Smooth muscle cell (in vitro differentiated cells): ENCODE measurements around the gene ROR1. TPM values are rescaled to one million over a fixed set of nuclear protein-coding genes. Genes with fewer than 3 reads are reported as not detected.

Source experiments
- DNase-seq: peaks from one replicate; lab custom pipeline; 2025; ENCODE audit not compliant: unreplicated experiment; lab: John Stamatoyannopoulos, UW
- H2AFZ ChIP-seq: fragments of 200-600 bp; sonication (generic); 2 replicates; pipeline ENCODE4 v1.6.0; 2016; ENCODE audit warnings: antibody characterized with exemption, low read depth, mild to moderate bottlenecking
- H3F3A ChIP-seq: fragments of 200-600 bp; sonication (generic); 2 replicates; pipeline ENCODE4 v1.6.0; 2017; ENCODE audit warnings: antibody characterized with exemption, low read depth
- H3K27ac ChIP-seq: fragments of 200-600 bp; sonication (generic); 2 replicates; pipeline ENCODE4 v1.5.1; 2016; ENCODE audit warnings: low read depth, mild to moderate bottlenecking
- H3K27me3 ChIP-seq: fragments of 200-600 bp; sonication (generic); 2 replicates; pipeline ENCODE4 v1.6.1; 2016; ENCODE audit warnings: low read depth, mild to moderate bottlenecking
- H3K36me3 ChIP-seq: fragments of 200-600 bp; sonication (generic); 2 replicates; pipeline ENCODE4 v1.5.1; 2016; ENCODE audit warnings: low read depth
- H3K4me1 ChIP-seq: fragments of 200-600 bp; sonication (generic); 2 replicates; pipeline ENCODE4 v1.5.1; 2016; ENCODE audit warnings: low read depth
- H3K4me2 ChIP-seq: fragments of 200-600 bp; sonication (generic); 2 replicates; pipeline ENCODE4 v1.6.0; 2016; ENCODE audit warnings: mild to moderate bottlenecking
- H3K4me3 ChIP-seq: fragments of 200-600 bp; sonication (generic); 2 replicates; pipeline ENCODE4 v1.5.1; 2016; ENCODE audit warnings: mild to moderate bottlenecking
- H3K79me2 ChIP-seq: fragments of 200-600 bp; sonication (generic); 2 replicates; pipeline ENCODE4 v1.6.0; 2016; ENCODE audit warnings: low read depth, mild to moderate bottlenecking
- H3K9ac ChIP-seq: fragments of 200-600 bp; sonication (generic); 2 replicates; pipeline ENCODE4 v1.6.0; 2016; ENCODE audit warnings: low read depth
- H3K9me3 ChIP-seq: fragments of 200-600 bp; sonication (generic); replicated peaks from 2 replicates; pipeline ENCODE4 v1.5.1; 2016; ENCODE audit warnings: low read depth
- H4K20me1 ChIP-seq: fragments of 200-600 bp; sonication (generic); 2 replicates; pipeline ENCODE4 v1.6.0; 2016; ENCODE audit warnings: low read depth
- WGBS: methylation state at CpG from one replicate; pipeline ENCODE4 v1.1.7; 2016; ENCODE audit warnings: low lambda C conversion rate; 5-methylcytosine and 5-hydroxymethylcytosine counted together
- polyA plus RNA-seq: library from polyadenylated mRNA; unstranded; fragments of >200 nt; fragmentation: Nextera tagmentation; extraction: Ambion mirVana; gene quantifications from 2 replicates; pipeline ENCODE4 v1.2.1, GENCODE V29; 2016
- total RNA-seq: library from RNA; depleted of rRNA; stranded (reverse); fragments of >200 nt; gene quantifications from 2 replicates; pipeline ENCODE4 v1.2.3, GENCODE V29; 2014
- TF ChIP-seq, protein P1 (sequence below): fragments of 200-600 bp; sonication (generic); IDR thresholded peaks from 2 replicates; pipeline ENCODE4 v1.5.1; 2017; ENCODE audit warnings: borderline replicate concordance, mild to moderate bottlenecking, antibody characterized with exemption; ENCODE audit not compliant: insufficient read depth, poor library complexity, severe bottlenecking

Gene ROR1
- total and polyA plus RNA-seq, 2 experiments from 2014 or later: 3.3 to 7.2 TPM

GRCh38 chr1:63884486-63884885 is 110.7 kb downstream of the ROR1 start:
- no peaks in the 10 kb centered on the region for H3K4me1 ChIP-seq
- no peak overlapping the region for H3K9ac ChIP-seq
- H3K27me3 ChIP-seq: no peaks in the 10 kb centered on the region
- no peaks in the 10 kb centered on the region for H3K9me3 ChIP-seq
- H3F3A ChIP-seq: no peaks in the 10 kb centered on the region
- no peaks in the 10 kb centered on the region for H4K20me1 ChIP-seq
- TF ChIP-seq, protein P1, sequence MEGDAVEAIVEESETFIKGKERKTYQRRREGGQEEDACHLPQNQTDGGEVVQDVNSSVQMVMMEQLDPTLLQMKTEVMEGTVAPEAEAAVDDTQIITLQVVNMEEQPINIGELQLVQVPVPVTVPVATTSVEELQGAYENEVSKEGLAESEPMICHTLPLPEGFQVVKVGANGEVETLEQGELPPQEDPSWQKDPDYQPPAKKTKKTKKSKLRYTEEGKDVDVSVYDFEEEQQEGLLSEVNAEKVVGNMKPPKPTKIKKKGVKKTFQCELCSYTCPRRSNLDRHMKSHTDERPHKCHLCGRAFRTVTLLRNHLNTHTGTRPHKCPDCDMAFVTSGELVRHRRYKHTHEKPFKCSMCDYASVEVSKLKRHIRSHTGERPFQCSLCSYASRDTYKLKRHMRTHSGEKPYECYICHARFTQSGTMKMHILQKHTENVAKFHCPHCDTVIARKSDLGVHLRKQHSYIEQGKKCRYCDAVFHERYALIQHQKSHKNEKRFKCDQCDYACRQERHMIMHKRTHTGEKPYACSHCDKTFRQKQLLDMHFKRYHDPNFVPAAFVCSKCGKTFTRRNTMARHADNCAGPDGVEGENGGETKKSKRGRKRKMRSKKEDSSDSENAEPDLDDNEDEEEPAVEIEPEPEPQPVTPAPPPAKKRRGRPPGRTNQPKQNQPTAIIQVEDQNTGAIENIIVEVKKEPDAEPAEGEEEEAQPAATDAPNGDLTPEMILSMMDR: no peak
- H3K4me2 ChIP-seq: no peak overlapping the region
- no peak for DNase-seq
- H3K36me3 ChIP-seq: no peaks in the 10 kb centered on the region
- H2AFZ ChIP-seq: no peak overlapping the region
- H3K27ac ChIP-seq: no peak overlapping the region
- peaks cover 15% of the 10 kb centered on the region for H3K79me2 ChIP-seq
- no peak overlapping the region for H3K4me3 ChIP-seq
- 92% methylated on average over 2 of the region's 2 CpGs for WGBS

DNA sequence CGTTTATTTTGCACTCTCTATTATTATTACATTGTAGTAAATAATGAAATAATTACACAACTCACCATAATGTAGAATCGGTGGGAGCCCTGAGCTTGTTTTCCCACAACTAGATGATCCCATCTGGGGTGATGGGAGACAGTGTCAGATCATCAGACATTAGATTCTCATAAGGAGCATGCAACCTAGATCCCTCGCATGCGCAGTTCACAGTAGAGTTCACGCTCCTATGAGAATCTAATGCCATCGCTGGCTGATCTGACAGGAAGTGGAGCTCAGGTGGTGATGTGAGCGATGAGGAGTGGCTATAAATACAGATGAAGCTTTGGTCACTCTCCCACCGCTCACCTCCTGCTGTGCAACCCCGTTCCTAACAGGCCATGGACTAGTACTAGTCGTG is 112.1 kb downstream of the ROR1 start:
- Histone ChIP-seq H3K36me3 (no peaks in the 10 kb centered on the region), H3K9ac (no peak overlapping the region), H3K4me1 (no peaks in the 10 kb centered on the region), H3K27me3 (no peaks in the 10 kb centered on the region), H4K20me1 (no peaks in the 10 kb centered on the region), H3K9me3 (no peaks in the 10 kb centered on the region), H3F3A (no peaks in the 10 kb centered on the region), H3K4me3 (no peak overlapping the region), H2AFZ (no peak overlapping the region), H3K27ac (no peak overlapping the region), H3K79me2 (peaks cover 10% of the 10 kb centered on the region), H3K4me2 (no peak overlapping the region)
- TF ChIP-seq, protein P1: no peak
- WGBS: 98% methylated on average over 10 of the region's 10 CpGs
- no peak for DNase-seq

DNA sequence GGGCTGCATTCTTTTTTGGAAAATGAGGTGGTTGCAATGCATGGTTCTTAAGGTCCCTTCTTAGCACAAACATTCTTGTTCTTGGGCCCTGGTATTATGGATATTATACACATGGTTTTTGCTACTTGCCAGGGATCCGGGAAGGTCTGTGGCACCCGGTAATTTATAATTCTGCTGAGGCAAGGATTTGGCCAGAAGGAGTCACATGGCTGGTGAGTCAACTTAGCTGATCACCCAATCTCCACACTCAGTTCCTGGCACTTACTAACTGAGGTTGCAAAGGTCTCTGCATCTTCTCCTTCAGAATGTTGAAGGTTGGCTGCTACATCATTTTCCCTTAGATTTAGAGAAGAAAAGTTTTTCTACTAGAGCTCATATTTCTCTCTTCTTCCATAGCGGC is 112.5 kb downstream of the ROR1 start:
- H3K4me3 ChIP-seq: no peak overlapping the region
- no peaks in the 10 kb centered on the region for H3K9me3 ChIP-seq
- H3K27me3 ChIP-seq: no peaks in the 10 kb centered on the region
- H3F3A ChIP-seq: no peaks in the 10 kb centered on the region
- DNase-seq: no peak
- 97% methylated on average over 3 of the region's 3 CpGs for WGBS
- H3K4me2 ChIP-seq: no peak overlapping the region
- no peaks in the 10 kb centered on the region for H3K4me1 ChIP-seq
- no peaks in the 10 kb centered on the region for H4K20me1 ChIP-seq
- H3K27ac ChIP-seq: no peak overlapping the region
- no peak overlapping the region for H3K9ac ChIP-seq
- H3K79me2 ChIP-seq: peaks cover 5% of the 10 kb centered on the region
- TF ChIP-seq, protein P1: no peak
- no peak overlapping the region for H2AFZ ChIP-seq
- H3K36me3 ChIP-seq: no peaks in the 10 kb centered on the region

DNA sequence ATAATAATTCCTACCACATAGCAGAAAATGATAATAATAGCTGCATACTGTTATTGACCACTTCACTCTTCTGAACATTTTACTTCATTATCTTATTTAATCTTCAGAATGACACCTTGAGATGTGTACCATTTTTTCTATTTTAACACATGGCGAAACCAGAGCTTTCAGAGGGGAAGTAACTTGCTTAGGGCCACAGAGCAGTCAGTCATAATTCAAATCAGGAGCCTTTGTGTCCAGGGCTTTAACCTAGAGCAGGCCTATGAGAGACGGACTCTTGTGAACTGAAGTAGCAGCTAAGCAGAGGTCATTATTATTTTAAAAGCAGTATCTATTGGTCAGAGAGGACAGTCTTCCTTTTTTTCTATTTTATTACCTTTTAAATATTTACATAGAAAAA is 114.0 kb downstream of the ROR1 start:
- Histone ChIP-seq H3K27me3 (no peaks in the 10 kb centered on the region), H3K9me3 (no peaks in the 10 kb centered on the region), H3K4me2 (no peak overlapping the region), H3K36me3 (no peaks in the 10 kb centered on the region), H3K4me1 (no peaks in the 10 kb centered on the region), H3F3A (no peaks in the 10 kb centered on the region), H3K4me3 (no peak overlapping the region), H2AFZ (no peak overlapping the region), H3K27ac (no peak overlapping the region), H3K79me2 (no peaks in the 10 kb centered on the region), H4K20me1 (no peaks in the 10 kb centered on the region), H3K9ac (no peak overlapping the region)
- DNase-seq: no peak
- TF ChIP-seq, protein P1: no peak
- 98% methylated on average over 2 of the region's 2 CpGs for WGBS
